A673 (cell line): ENCODE measurements around the gene FCER1G. TPM values are rescaled to one million over a fixed set of nuclear protein-coding genes. Genes with fewer than 3 reads are reported as not detected.
"Not testable (repeated sequence)": the region's sequence is repeated elsewhere in the genome, so short reads cannot be mapped to it uniquely, and the experiment has no call there.

Source experiments
- BruUV-seq: library from RNA; stranded (reverse); fragments of 400-500 nt; replicated peaks from 2 replicates; lab custom pipeline; 2021; lab: Mats Ljungman, UMichigan
- CTCF ChIA-PET: fragments of 300-600 bp; sonication (Branson Sonifier 250); formaldehyde crosslinking; loops from one replicate; lab custom pipeline; 2022; ENCODE audit warnings: antibody characterized with exemption; lab: Charles Lee
- POLR2A ChIA-PET: fragments of 300-600 bp; sonication (Branson Sonifier 250); formaldehyde crosslinking; loops from one replicate; lab custom pipeline; 2022; ENCODE audit warnings: antibody characterized with exemption; ENCODE audit not compliant: low non-redundant PET; lab: Charles Lee
- DNase-seq: peaks from one replicate; pipeline ENCODE4 v3.0.0-alpha.2; 2015; ENCODE audit warnings: low spot score
- H3K27ac ChIP-seq: fragments of 200-600 bp; sonication (generic); 2 replicates; pipeline ENCODE4 v1.5.1; 2016; ENCODE audit warnings: mixed run types, low read depth, mild to moderate bottlenecking, mixed read lengths, antibody characterized with exemption, low read length; ENCODE audit not compliant: poor library complexity, severe bottlenecking
- H3K27me3 ChIP-seq: fragments of 200-600 bp; sonication (generic); replicated peaks from 2 replicates; pipeline ENCODE4 v1.6.1; 2017; ENCODE audit warnings: mixed run types, low read depth, mild to moderate bottlenecking, mixed read lengths, antibody characterized with exemption, low read length; ENCODE audit not compliant: insufficient read depth, poor library complexity
- H3K36me3 ChIP-seq: fragments of 200-600 bp; sonication (generic); 2 replicates; pipeline ENCODE4 v1.6.1; 2016; ENCODE audit warnings: mixed run types, mild to moderate bottlenecking, mixed read lengths, antibody characterized with exemption, low read length; ENCODE audit not compliant: insufficient read depth, poor library complexity, severe bottlenecking
- H3K4me1 ChIP-seq: fragments of 200-600 bp; sonication (generic); 2 replicates; pipeline ENCODE4 v1.6.1; 2017; ENCODE audit warnings: mixed run types, mild to moderate bottlenecking, mixed read lengths, antibody characterized with exemption, low read length; ENCODE audit not compliant: insufficient read depth, poor library complexity, severe bottlenecking
- H3K4me3 ChIP-seq: fragments of 200-600 bp; sonication (generic); 2 replicates; pipeline ENCODE4 v1.5.1; 2016; ENCODE audit warnings: low read depth, mixed run types, mild to moderate bottlenecking, mixed read lengths, low read length; ENCODE audit not compliant: poor library complexity, severe bottlenecking
- H3K9me3 ChIP-seq: fragments of 200-600 bp; sonication (generic); 2 replicates; pipeline ENCODE4 v1.6.1; 2016; ENCODE audit warnings: mixed run types, low read depth, mild to moderate bottlenecking, mixed read lengths, antibody characterized with exemption, low read length; ENCODE audit not compliant: poor library complexity, severe bottlenecking
- CTCF ChIP-seq: fragments of 300-800, 200-600 bp; sonication (generic); conservative IDR thresholded peaks from 2 replicates; pipeline ENCODE4 v1.5.1; 2017; ENCODE audit warnings: low read depth, mild to moderate bottlenecking, antibody characterized with exemption, low read length, moderate library complexity, mixed read lengths
- EZH2 ChIP-seq: fragments of 200-600 bp; sonication (generic); IDR thresholded peaks from 2 replicates; pipeline ENCODE4 v1.6.1; 2017; ENCODE audit warnings: borderline replicate concordance, low read depth, mild to moderate bottlenecking, mixed read lengths, antibody characterized with exemption, low read length; ENCODE audit not compliant: poor library complexity, severe bottlenecking
- intact Hi-C: fragments of 100-400 bp; cut with micrococcal nuclease; formaldehyde crosslinking; loops from one replicate; pipeline ENCODE4 v1.10.0; 2022; ENCODE audit not compliant: unreplicated experiment
- total RNA-seq: library from RNA; stranded (reverse); gene quantifications from 2 replicates; pipeline ENCODE4 v1.2.3, GENCODE V29; 2021

Gene FCER1G
- total RNA-seq, 1 experiment from 2014 or later: 1.5 TPM

GRCh38 chr1:161241682-161242081, 26.6 kb downstream of the FCER1G start:
- POLR2A ChIA-PET: no interaction called here
- no TSS peak for BruUV-seq
- TF ChIP-seq CTCF (no peak), EZH2 (no peak)
- intact Hi-C loops: no loop called here
- H3K9me3 ChIP-seq: no peaks in the 10 kb centered on the region
- no peaks in the 10 kb centered on the region for H3K4me1 ChIP-seq
- DNase-seq: no peak
- no peak overlapping the region for H3K4me3 ChIP-seq
- H3K27ac ChIP-seq: no peak overlapping the region
- H3K36me3 ChIP-seq: no peaks in the 10 kb centered on the region
- H3K27me3 ChIP-seq: no peaks in the 10 kb centered on the region
- CTCF ChIA-PET: no interaction called here

GRCh38 chr1:161242313-161242712, 27.2 kb downstream of the FCER1G start:
- intact Hi-C loops: no loop called here
- no TSS peak for BruUV-seq
- no peak for DNase-seq
- ChIA-PET POLR2A (no interaction called here), CTCF (no interaction called here)
- Histone ChIP-seq H3K27ac (no peak overlapping the region), H3K4me1 (no peaks in the 10 kb centered on the region), H3K4me3 (no peak overlapping the region), H3K9me3 (no peaks in the 10 kb centered on the region), H3K36me3 (no peaks in the 10 kb centered on the region), H3K27me3 (no peaks in the 10 kb centered on the region)
- no peak for TF ChIP-seq CTCF
- no peak for TF ChIP-seq EZH2

- no peak overlapping the region for H3K4me3 ChIP-seq
- CTCF ChIA-PET: no interaction called here
- intact Hi-C loops: no loop called here
- no peaks in the 10 kb centered on the region for H3K4me1 ChIP-seq
- TF ChIP-seq CTCF (no peak), EZH2 (no peak)
- POLR2A ChIA-PET: no interaction called here
- DNase-seq: no peak
- no peaks in the 10 kb centered on the region for H3K27me3 ChIP-seq
- no peak overlapping the region for H3K27ac ChIP-seq
- no TSS peak for BruUV-seq
- H3K9me3 ChIP-seq: no peaks in the 10 kb centered on the region
- no peaks in the 10 kb centered on the region for H3K36me3 ChIP-seq
Measured at GRCh38 chr1:161244888-161245287, 29.8 kb downstream of the FCER1G start.

- BruUV-seq, POLR2A ChIA-PET: not testable (repeated sequence)
Measured at GRCh38 chr1:161250100-161250499, 35.0 kb downstream of the FCER1G start.

More at GRCh38 chr1:161250100-161250499, 35.0 kb downstream of the FCER1G start:
- DNase-seq, H3K4me3 ChIP-seq, H3K36me3 ChIP-seq, CTCF ChIA-PET, intact Hi-C loops, H3K27ac ChIP-seq, H3K9me3 ChIP-seq, H3K27me3 ChIP-seq, H3K4me1 ChIP-seq: not testable (repeated sequence)
